Ishikawa (cell line): Measurements from ENCODE around the gene S100A1.

Source experiments
- CEBPB ChIP-seq: IDR thresholded peaks from 2 replicates; pipeline ENCODE4 v1.6.1; 2012
- CREB1 ChIP-seq: IDR thresholded peaks from 2 replicates; pipeline ENCODE4 v1.6.1; 2012; ENCODE audit warnings: low read depth
- EGR1 ChIP-seq: IDR thresholded peaks from 2 replicates; pipeline ENCODE4 v1.6.1; 2012
- EP300 ChIP-seq: IDR thresholded peaks from 2 replicates; pipeline ENCODE4 v1.6.1; 2012; ENCODE audit warnings: borderline replicate concordance
- FOXM1 ChIP-seq: IDR thresholded peaks from 2 replicates; pipeline ENCODE4 v1.6.1; 2012; ENCODE audit warnings: low read depth, borderline replicate concordance
- NFIC ChIP-seq: IDR thresholded peaks from 2 replicates; pipeline ENCODE4 v1.6.1; 2012
- RAD21 ChIP-seq: IDR thresholded peaks from 2 replicates; pipeline ENCODE4 v1.6.1; 2012; ENCODE audit warnings: low read depth
- TAF1 ChIP-seq: IDR thresholded peaks from 2 replicates; pipeline ENCODE4 v1.6.1; 2012; ENCODE audit warnings: low read depth, mild to moderate bottlenecking
- TCF12 ChIP-seq: IDR thresholded peaks from 2 replicates; pipeline ENCODE4 v1.6.1; 2012; ENCODE audit warnings: low read depth
- TEAD4 ChIP-seq: IDR thresholded peaks from 2 replicates; pipeline ENCODE4 v1.6.1; 2012
- YY1 ChIP-seq: IDR thresholded peaks from 2 replicates; pipeline ENCODE4 v1.6.1; 2012; ENCODE audit warnings: low read depth
- ZBTB7A ChIP-seq: IDR thresholded peaks from 2 replicates; pipeline ENCODE4 v1.6.1; 2012; ENCODE audit warnings: low read depth
- TF ChIP-seq, protein P1 (sequence below): IDR thresholded peaks from 2 replicates; pipeline ENCODE4 v1.6.1; 2012
- TF ChIP-seq, protein P2 (sequence below): IDR thresholded peaks from 2 replicates; pipeline ENCODE4 v1.6.1; 2012
- TF ChIP-seq, protein P3 (sequence below): IDR thresholded peaks from 2 replicates; pipeline ENCODE4 v1.6.1; 2012; ENCODE audit warnings: low read depth, mild to moderate bottlenecking

The S100A1 gene

DNA sequence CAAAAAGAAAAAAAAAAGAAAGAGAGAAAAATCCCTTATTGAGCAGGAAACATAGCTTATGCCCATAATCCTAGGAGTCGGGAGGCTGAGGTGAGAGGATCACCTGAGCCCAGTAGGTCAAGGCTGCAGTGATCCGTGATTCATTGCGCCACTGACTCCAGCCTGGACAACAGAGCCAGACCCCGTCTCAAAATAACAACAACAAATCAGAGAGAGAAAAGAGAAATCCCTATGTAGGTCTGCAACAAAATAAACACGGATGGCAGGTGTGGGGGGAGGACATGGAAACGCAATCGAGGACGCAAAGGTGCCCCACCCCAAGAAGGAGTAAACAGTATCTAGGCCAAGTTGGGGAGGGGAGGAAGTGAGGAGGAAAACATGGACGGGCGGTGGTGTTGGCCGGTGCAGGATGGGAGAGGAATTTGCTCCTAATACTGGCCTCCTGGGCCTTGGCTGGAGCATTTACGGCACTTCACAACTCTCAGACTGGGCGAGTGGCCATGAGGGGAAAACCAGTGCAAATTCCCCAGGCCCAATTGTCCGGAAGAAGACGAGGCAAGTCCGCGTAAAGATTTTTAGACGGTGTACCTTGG lies 5.0 kb downstream of the S100A1 start:
- TF ChIP-seq, protein P1, sequence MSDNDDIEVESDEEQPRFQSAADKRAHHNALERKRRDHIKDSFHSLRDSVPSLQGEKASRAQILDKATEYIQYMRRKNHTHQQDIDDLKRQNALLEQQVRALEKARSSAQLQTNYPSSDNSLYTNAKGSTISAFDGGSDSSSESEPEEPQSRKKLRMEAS: no peak
- TF ChIP-seq YY1 (no peak), FOXM1 (no peak), EP300 (no peak), TEAD4 (no peak), NFIC (no peak), CREB1 (no peak), RAD21 (no peak), CEBPB (no peak), ZBTB7A (no peak), EGR1 (no peak), TAF1 (no peak)
- TF ChIP-seq, protein P2, sequence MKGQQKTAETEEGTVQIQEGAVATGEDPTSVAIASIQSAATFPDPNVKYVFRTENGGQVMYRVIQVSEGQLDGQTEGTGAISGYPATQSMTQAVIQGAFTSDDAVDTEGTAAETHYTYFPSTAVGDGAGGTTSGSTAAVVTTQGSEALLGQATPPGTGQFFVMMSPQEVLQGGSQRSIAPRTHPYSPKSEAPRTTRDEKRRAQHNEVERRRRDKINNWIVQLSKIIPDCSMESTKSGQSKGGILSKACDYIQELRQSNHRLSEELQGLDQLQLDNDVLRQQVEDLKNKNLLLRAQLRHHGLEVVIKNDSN: no peak
- TF ChIP-seq, protein P3, sequence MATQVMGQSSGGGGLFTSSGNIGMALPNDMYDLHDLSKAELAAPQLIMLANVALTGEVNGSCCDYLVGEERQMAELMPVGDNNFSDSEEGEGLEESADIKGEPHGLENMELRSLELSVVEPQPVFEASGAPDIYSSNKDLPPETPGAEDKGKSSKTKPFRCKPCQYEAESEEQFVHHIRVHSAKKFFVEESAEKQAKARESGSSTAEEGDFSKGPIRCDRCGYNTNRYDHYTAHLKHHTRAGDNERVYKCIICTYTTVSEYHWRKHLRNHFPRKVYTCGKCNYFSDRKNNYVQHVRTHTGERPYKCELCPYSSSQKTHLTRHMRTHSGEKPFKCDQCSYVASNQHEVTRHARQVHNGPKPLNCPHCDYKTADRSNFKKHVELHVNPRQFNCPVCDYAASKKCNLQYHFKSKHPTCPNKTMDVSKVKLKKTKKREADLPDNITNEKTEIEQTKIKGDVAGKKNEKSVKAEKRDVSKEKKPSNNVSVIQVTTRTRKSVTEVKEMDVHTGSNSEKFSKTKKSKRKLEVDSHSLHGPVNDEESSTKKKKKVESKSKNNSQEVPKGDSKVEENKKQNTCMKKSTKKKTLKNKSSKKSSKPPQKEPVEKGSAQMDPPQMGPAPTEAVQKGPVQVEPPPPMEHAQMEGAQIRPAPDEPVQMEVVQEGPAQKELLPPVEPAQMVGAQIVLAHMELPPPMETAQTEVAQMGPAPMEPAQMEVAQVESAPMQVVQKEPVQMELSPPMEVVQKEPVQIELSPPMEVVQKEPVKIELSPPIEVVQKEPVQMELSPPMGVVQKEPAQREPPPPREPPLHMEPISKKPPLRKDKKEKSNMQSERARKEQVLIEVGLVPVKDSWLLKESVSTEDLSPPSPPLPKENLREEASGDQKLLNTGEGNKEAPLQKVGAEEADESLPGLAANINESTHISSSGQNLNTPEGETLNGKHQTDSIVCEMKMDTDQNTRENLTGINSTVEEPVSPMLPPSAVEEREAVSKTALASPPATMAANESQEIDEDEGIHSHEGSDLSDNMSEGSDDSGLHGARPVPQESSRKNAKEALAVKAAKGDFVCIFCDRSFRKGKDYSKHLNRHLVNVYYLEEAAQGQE: no peak

DNA sequence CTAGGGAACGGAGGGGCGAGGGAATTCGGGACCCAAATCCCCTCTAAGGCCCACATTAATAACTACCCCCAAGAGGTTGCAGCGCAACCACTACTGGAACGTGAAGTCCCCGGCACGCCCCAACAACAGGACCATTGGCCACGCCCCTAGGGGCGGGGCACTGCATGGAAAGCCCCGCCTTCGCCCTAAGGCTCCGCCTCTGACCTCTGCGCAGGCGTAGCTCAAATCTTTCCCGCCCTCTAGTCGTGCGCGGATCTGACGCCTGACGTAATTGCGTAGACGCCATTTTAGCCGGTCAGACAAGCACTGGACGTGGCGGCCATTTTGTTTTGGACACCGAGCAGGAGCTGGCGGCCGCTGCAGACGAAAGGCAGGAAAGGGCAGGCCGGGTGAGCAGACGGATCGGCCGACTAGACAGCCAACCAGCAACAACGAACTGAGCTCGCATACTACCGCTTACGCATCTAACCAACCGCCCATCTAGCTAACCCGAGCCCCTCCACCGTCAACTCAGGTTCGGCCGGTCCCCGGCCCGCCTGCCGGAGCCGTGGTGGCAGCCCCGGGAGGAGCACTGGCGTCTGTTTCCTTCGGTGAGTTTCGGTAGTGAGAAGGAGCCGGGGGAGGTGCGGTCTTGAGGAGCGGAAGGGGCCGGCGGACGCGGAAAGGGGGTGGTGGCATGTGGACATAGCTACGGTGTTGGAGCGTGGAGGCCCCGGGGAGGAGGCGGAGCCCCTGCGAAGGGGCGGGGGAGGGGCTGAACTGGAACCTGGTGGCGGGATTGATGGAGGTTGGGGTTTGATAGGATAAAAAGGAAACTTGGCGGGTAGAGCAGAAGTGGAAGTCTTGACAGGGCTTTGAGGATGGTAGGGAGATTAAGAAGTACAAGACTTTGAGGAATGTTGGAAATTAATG lies 5.8 kb downstream of the S100A1 start, which contains the start of gene CHTOP:
TSS of gene CHTOP (plus strand) at position 313 of the 912 bp plus-strand sequence. CDS start 2,523 bp downstream, outside the sequence.
- TF ChIP-seq RAD21: no peak
- peak; percentile 96 for TF ChIP-seq TAF1
- TF ChIP-seq, protein P1: peak; percentile 70
- TF ChIP-seq, protein P3: 0 out of 2 replicates have a peak, but pooled peaks have one; percentile 28
- peak; percentile 45; the same call in 1 of the 2 replicates for TF ChIP-seq TCF12
- TF ChIP-seq, protein P2: peak; percentile 28; the same call in 1 of the 2 replicates
- 0 out of 2 replicates have a peak, but pooled peaks have one; percentile 16 for TF ChIP-seq EP300
- peak; percentile 95 for TF ChIP-seq TEAD4
- TF ChIP-seq YY1: peak; percentile 100
- TF ChIP-seq FOXM1: 0 out of 2 replicates have a peak, but pooled peaks have one; percentile 34
- TF ChIP-seq ZBTB7A: 0 out of 2 replicates have a peak, but pooled peaks have one; percentile 36
- no peak for TF ChIP-seq CEBPB
- TF ChIP-seq CREB1: peak; percentile 76
- TF ChIP-seq NFIC: no peak; the same call in 1 of the 2 replicates
- TF ChIP-seq EGR1: peak; percentile 89

DNA sequence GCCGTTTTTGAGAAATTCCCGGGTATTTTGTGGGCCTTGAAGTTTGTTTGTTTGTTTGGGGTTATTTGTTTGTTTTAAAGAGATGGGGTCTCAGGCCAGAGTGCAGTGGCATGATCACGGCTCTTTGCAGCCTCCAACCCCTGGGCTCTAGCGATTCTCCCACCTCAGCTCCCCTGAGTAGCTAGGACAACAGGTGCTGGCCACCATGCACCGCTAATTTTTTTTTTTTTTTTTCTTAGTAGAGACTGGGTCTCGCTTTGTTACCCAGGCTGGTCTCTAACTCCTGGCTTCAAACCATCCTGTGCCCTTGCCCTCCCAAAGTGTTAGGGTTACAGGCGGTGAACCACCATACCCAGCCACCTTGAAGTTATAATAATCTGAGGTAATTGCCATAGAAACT lies 7.6 kb downstream of the S100A1 start:
- TF ChIP-seq, protein P1: no peak
- TF ChIP-seq CREB1 (no peak), NFIC (no peak), CEBPB (no peak), FOXM1 (no peak), TEAD4 (no peak), TCF12 (no peak), YY1 (no peak), ZBTB7A (no peak), EGR1 (no peak), EP300 (no peak)

DNA sequence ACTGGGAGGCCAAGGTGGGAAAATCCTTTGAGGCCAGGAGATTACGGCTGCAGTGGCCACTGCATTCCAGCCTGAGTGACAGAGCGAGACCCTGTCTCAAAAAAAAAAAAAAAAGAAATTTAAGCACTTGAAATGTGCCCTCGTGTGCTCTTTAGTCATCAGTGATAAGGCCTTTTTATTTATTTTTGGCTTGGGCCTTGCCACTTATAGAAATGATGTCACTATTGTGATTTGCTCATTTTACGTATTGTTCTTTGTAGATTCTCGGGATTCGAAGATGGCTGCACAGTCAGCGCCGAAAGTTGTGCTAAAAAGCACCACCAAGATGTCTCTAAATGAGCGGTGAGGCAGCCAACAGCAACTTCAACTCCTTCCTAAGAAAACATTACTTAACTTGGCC lies 8.1 kb downstream of the S100A1 start:
- no peak for TF ChIP-seq TAF1
- no peak for TF ChIP-seq TCF12
- TF ChIP-seq TEAD4: no peak
- TF ChIP-seq, protein P1: no peak
- no peak for TF ChIP-seq YY1
- TF ChIP-seq RAD21: no peak
- no peak for TF ChIP-seq EP300
- TF ChIP-seq, protein P3: no peak
- no peak for TF ChIP-seq FOXM1
- no peak for TF ChIP-seq EGR1
- no peak for TF ChIP-seq CREB1
- no peak for TF ChIP-seq CEBPB
- TF ChIP-seq NFIC: no peak
- no peak for TF ChIP-seq ZBTB7A
